Stimulated activated CD8-positive, alpha-beta memory T cell treated with anti-CD3 and anti-CD28 coated beads, Interleukin-7, amount 100 ng/mL, for 1 hour (primary cell): ENCODE data around the gene POLR2I.
"Not testable (repeated sequence)": the region's sequence is repeated elsewhere in the genome, so short reads cannot be mapped to it uniquely, and the experiment has no call there.

Experiments
- DNase-seq, 2 donors: peaks; one replicate each; pipeline ENCODE4 v3.0.0-alpha.2; 2020; ENCODE audit warnings: low read depth in 2 of 2

The POLR2I gene

DNA sequence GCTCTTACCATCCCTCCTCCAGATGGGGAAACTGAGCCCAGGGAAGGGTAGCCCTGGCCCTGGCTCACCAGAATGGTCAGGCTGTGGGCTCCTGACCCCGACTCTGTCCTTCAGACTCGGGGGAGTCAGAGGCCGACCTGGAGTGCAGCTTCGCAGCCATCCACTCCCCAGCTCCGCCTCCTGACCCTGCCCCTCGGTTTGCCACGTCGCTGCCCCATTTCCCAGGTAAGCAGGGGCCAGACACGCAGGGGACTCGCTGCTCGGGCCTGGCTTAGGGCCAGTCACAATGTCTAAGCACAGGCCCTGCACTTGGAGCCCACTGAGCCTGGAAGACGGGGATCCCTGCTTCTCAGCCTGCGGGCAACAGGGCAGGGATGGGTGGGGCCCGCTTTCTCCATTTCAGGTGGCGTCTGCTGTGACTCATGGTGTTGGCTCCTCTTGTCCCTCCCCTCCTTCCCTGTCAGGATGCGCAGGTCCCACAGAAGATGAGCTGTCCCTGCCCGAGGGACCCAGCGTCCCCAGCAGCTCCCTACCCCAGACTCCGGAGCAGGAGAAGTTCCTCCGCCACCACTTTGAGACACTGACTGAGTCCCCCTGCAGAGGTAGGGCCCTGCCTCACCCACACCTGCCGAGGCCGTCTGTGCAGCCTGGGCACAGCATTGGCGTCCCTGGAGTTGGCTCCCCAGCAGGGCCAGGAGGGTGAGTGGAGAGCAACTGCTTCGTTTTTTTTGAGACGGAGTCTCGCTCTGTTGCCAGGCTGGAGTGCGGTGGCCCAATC lies 12.9 kb downstream of the POLR2I start:
- no peak for DNase-seq

GRCh38 chr19:36100476-36100875 lies 14.2 kb downstream of the POLR2I start:
- no peak for DNase-seq

DNA sequence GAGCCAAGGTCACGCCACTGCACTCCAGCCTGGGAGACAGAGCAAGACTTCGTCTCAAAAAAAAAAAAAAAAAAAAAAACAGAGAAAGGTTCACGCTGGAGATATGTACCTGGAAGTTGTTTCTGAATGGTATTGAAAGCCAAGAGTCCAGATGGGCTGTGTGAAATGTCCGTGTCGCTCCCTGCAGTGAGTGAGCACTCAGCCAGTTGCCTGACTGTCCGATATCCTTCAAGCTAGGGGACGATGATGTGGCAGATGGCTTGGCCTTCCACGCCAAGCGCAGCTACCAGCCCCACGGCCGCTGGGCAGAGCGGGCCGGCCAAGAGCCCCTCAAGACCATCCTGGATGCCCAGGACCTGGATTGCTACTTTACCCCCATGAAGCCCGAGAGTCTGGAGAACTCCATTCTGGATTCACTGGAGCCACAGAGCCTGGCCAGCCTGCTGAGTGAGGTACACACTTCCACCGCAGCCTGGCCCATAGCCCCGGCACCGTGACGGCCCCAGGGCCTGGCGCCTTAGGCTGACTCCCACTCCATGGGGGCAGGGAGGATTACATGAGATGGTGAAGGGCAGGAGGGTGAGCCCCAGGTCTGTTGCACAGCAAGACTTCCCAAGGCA lies 15.4 kb downstream of the POLR2I start:
- DNase-seq = no peak

- no peak for DNase-seq
These were observed 17.6 kb downstream of the POLR2I start for GRCh38 chr19:36097036-36097435.

DNA sequence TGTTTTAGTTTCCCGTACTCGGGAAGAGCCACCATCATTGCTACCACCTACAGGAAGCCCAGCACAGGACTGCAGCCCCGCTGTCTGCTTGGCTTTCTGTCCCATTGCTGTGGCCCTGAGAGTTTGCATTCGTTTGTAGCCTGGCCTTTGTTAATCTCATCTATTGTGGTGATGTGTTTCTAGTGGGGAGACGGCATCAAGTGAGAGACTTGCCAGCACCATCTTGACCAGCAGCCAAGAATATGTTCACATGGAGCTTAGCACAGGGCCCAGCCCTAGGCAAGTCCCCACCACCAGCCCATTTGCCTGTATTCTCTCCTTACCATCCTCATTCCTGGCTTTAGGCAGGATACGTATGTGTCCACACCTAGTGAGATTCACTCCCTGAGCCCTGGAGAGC lies 21.0 kb downstream of the POLR2I start:
- DNase-seq = no peak

DNA sequence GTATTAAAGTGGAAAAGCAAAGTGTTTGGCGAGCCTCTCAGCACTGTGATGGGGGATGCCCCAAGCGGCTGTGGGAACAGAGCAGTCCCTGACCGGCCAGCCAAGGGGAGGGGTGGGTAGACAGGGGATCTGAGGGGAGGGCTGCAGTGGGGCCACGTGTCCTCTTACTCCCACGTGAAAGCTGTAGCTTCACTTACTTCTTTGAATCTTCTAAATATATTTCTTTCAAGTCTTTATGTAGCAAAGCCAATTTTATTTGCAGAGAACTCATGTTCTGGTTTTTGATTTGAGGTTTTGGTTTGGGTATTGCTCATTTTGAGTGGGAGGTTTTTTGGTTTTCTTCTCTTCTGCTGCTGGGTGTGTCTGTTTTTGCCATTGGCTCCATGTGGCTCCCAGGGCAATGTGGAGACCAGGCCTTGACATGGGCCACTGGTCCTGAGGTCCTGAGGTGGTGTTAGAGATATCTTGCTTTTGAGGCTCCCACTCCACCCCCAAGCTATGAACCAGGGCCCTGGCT lies 21.5 kb downstream of the POLR2I start:
- no peak for DNase-seq

DNA sequence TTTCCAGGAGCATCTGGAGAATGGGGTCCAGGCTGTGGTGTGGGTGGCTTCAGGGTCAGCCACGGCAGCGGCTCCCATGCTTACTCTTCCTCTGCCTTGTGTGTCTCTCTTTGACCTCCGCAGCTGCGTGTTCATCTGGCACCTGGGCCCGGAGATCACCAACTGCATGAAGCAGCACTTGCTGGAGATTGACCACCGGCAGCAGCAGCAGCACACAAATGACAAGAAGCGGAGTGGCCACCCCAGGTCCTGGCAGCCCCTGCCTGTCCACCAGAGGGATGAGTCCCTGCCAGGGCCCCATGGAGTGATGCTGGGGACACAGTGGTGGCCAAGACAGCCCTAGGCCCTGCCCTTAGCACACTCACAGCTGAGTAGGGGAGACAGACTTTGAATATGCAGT lies 22.1 kb downstream of the POLR2I start:
- no peak for DNase-seq

- DNase-seq = no peak
These were observed 23.6 kb downstream of the POLR2I start for GRCh38 chr19:36090910-36091695.

DNA sequence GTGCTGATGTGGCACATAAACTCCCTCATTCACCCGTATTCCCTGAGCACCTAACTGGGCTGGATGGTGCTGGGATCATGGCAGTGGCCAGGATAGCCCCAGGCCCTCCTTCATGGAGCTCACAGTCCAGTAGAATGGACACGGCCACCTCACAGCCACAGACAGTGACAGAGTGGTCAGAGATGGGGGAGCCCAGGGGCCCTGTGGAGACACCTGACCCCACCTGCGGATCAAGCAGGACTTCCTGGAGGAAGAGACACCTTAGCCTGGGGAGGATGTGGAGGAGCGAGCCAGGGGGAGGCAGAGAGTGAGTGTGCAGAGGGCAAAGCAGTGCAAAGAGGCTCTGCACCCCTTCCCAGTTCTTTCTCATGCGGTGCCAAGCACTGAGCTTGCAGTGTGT lies 24.8 kb downstream of the POLR2I start:
- no peak for DNase-seq

DNA sequence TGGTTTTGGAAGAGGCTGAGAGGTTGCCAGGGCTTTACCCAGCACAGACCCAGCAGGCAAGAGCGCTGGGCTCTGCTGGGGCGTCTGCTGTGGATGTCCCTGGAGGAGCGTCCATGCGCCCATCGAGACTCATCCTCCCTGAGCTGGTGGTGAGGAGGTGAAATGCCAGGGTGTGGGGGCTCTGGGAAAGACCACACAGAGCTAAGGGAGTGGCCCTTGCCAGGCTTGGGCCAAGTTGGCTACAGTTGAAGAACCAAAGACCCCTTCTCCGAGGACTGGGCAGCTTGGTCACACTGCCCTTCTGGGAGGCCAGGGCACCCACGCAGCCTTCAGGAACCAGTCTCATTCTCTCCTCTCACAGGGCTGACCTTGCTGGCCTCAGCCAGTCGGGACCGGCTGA lies 28.3 kb downstream of the POLR2I start:
- DNase-seq = no peak

DNA sequence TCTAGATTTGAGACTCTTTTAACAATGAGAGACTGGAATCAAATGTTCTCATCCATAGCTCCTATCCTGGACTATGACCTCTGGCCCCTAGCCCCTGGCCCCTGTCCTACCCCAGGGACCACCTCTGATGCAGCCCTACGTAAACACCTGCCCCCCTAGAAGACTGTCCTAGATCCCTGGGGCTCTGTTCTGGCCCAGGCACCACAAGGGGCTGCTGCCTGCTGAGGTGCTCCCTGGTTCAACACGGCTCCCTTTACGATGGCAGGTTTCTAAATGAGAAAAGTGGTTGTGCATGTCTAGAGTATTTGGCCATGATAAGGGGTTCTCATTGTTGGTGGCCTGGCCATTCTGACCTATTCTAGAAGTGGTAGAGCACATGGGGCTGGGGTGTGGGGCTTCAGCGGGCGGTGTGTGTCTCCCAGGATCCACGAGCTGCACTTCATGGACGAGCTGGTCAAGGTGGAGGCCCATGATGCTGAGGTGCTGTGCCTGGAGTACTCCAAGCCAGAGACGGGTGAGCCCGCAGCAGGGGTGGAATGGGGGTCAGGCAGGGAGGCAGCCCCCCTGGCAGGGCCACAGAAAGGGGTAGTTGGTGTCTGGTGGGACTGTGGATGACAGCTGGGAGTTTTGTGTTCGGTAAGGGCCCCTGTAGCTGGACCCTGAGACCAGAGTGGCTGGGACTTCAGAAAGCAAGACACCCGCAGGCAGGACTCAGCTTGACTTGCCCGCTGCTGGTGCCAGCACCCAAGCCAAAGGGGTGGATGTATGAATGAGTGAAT lies 30.3 kb downstream of the POLR2I start:
- DNase-seq = no peak

DNA sequence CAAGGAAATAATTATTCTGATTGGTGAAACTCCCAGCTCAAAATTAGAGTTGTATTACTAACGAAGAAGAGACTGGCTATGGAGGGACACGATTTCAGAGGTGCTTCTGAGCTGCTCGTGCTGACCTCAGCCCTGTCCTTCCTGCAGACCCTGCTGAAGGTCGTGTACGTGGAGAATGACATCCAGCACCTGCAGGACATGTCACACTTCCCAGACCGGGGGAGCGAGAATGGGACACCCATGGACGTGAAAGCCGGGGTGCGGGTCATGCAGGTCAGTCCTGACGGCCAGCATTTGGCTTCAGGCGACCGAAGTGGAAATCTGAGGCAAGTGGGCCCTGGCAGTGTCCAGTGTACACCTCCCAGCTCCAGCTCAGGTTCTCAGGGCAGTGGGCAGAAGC lies 31.8 kb downstream of the POLR2I start:
- DNase-seq = no peak

DNA sequence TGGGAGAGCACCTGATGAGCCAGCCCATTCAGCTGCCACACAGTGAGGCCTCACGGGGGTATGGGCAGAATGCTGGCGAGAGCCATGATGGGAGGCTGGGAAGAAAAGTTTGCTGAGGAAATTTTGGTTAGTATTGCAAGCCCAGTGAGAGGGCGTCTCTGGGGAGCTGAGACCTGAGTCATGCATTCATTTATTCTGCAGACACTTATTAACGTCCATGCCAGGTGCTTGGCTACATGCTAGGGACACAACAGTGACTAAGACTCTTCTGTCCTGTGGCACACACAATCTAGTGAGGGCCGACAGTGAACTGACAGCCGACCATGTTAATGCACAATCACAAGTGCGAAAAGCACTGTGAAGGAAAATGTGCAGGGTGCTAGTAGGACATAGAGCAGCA lies 32.8 kb downstream of the POLR2I start:
- DNase-seq = no peak

DNA sequence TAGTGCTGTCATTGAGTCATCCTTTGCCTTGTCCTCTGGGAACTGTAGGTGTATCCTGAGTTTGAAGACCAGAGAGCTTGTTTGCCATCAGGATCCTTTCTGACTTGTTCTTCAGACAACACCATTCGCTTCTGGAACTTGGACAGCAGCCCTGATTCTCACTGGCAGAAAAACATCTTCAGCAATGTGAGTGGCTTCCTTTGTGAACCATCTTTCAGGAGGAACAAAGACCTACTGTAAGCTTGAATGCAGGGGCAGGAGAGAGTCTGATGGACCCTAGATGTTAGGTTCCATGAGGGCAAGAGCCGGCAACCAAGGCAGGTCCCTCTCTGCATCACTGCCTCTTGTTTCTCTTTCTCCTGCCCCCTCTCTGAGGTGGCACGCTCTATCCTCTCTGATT lies 33.3 kb downstream of the POLR2I start:
- DNase-seq = no peak

GRCh38 chr19:36079389-36079945 lies 35.2 kb downstream of the POLR2I start:
- DNase-seq = no peak

- DNase-seq = no peak
These were observed 41.4 kb downstream of the POLR2I start for GRCh38 chr19:36073121-36073876.

DNA sequence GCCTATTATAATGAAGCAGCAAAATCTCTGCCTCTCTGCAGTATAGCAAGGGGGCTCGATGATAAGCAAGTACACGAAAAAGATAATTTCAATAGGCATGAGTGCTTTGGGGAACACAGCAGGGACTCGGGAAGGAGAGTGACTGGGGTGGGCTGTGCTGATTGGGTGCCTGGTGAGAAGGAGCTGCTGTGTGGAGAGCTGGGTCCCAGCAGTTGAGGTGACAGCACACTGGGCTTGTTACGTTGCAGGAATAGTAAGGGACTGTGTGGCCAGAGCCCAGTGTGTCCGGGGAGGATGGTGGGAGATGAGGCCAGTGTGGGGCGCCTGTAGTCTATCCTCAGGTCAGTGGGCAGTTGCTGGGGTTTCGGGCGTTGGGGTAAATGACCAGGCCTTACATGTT lies 42.6 kb downstream of the POLR2I start:
- no peak for DNase-seq

- DNase-seq = not testable (repeated sequence)
These were observed 45.7 kb downstream of the POLR2I start for GRCh38 chr19:36068810-36069499.

GRCh38 chr19:36067681-36068080 lies 47.0 kb downstream of the POLR2I start:
- no peak for DNase-seq

- no peak for DNase-seq
These were observed 49.8 kb downstream of the POLR2I start for GRCh38 chr19:36064826-36065225.
